Natural killer cell (primary cell): Measurements from ENCODE around the gene CSGALNACT2. TPM values are rescaled to one million over a fixed set of nuclear protein-coding genes. Genes with fewer than 3 reads are reported as not detected.

Experiments used
- ATAC-seq, 3 donors: fragments of 150-1000 bp in 2 of 3; fragments of 200-7000 bp in 1 of 3; cut with Tn5 transposase; 1 replicate in 1 of 3; 2 replicates in 2 of 3; pipeline ENCODE4 v1.10.0; 2021; ENCODE audit warnings: mild to moderate bottlenecking in 2 of 3, moderate library complexity in 2 of 3
- DNase-seq, 2 donors: peaks; one replicate each; pipeline versions ENCODE4 v3.0.0 to v3.0.0-alpha.2; 2013 to 2021; ENCODE audit warnings: mixed read lengths in 1 of 2
- H3K27ac ChIP-seq: one replicate; pipeline ENCODE4 v1.5.1; 2013; ENCODE audit warnings: mild to moderate bottlenecking, low read length
- H3K27me3 ChIP-seq: one replicate; pipeline ENCODE4 v1.6.1; 2013; ENCODE audit warnings: low read length; ENCODE audit not compliant: control insufficient read depth, insufficient read depth
- H3K36me3 ChIP-seq: one replicate; pipeline ENCODE4 v1.6.1; 2013; ENCODE audit warnings: low read length; ENCODE audit not compliant: control insufficient read depth, insufficient read depth
- H3K4me1 ChIP-seq: one replicate; pipeline ENCODE4 v1.6.1; 2013; ENCODE audit warnings: low read length; ENCODE audit not compliant: control insufficient read depth, insufficient read depth
- H3K4me3 ChIP-seq: one replicate; pipeline ENCODE4 v1.5.1; 2013; ENCODE audit warnings: low read length
- H3K9me3 ChIP-seq: one replicate; pipeline ENCODE4 v1.6.1; 2013; ENCODE audit warnings: low read length; ENCODE audit not compliant: control insufficient read depth, insufficient read depth
- H3K27ac Mint-ChIP-seq, 2 donors: one replicate each; pipeline ENCODE4 v1.8.0; 2022; ENCODE audit warnings: mild to moderate bottlenecking in 2 of 2, mixed read lengths in 2 of 2, moderate library complexity in 1 of 2
- H3K27me3 Mint-ChIP-seq, 2 donors: one replicate each; pipeline ENCODE4 v1.8.0; 2022; ENCODE audit warnings: low read depth in 2 of 2, mixed read lengths in 2 of 2
- H3K36me3 Mint-ChIP-seq: one replicate; pipeline ENCODE4 v1.8.0; 2022; ENCODE audit warnings: mixed read lengths
- H3K4me1 Mint-ChIP-seq, 2 donors: one replicate each; pipeline ENCODE4 v1.8.0; 2022; ENCODE audit warnings: mixed read lengths in 2 of 2
- H3K4me3 Mint-ChIP-seq: one replicate; pipeline ENCODE4 v1.8.0; 2022; ENCODE audit warnings: mild to moderate bottlenecking, moderate library complexity, mixed read lengths
- H3K9me3 Mint-ChIP-seq, 2 donors: one replicate each; pipeline ENCODE4 v1.8.0; 2022; ENCODE audit warnings: mixed read lengths in 2 of 2
- CTCF ChIP-seq: fragments of 200-600 bp; IDR thresholded peaks from one replicate; pipeline ENCODE4 v1.8.0; 2022; ENCODE audit warnings: antibody characterized with exemption
- WGBS: methylation state at CpG from one replicate; pipeline ENCODE4 v1.1.7; 2013; ENCODE audit warnings: missing lambda C conversion rate; ENCODE audit not compliant: insufficient coverage; 5-methylcytosine and 5-hydroxymethylcytosine counted together
- intact Hi-C: fragments of 100-400 bp; cut with micrococcal nuclease; formaldehyde crosslinking; loops from one replicate; pipeline ENCODE4 v1.14.2; 2022
- total RNA-seq, 4 donors: library from RNA; stranded (reverse); fragments of 120-200 nt in 1 of 4; gene quantifications; one replicate each; pipeline versions ENCODE4 v1.2.3 to v1.2.4, GENCODE V29; 2013 to 2022

Gene CSGALNACT2
- total RNA-seq, 3 donors from 2014 or later (not counting 1 experiment from before 2014, with no cell fraction given), result 49.9 to 57.4 (median 52.8) TPM

GRCh38 chr10:43111101-43111500, 27.1 kb upstream of the CSGALNACT2 start:
- intact Hi-C loops, result no loop called here
- Mint-ChIP-seq H3K9me3 (no peaks in the 10 kb centered on the region), H3K27ac (no peak overlapping the region), H3K27me3 (no peaks in the 10 kb centered on the region), H3K4me3 (no peak overlapping the region), H3K36me3 (no peaks in the 10 kb centered on the region), H3K4me1 (peaks cover 0 to 13% of the 10 kb centered on the region in 2 donors)
- H3K4me3 ChIP-seq, result no peak overlapping the region
- no peak overlapping the region for H3K27ac ChIP-seq
- no peak for TF ChIP-seq CTCF
- H3K27me3 ChIP-seq, result no peaks in the 10 kb centered on the region
- H3K9me3 ChIP-seq, result no peaks in the 10 kb centered on the region
- DNase-seq (no peak), ATAC-seq (no peak)
- peaks cover 20% of the 10 kb centered on the region for H3K4me1 ChIP-seq
- H3K36me3 ChIP-seq, result no peaks in the 10 kb centered on the region
- WGBS, result 89% methylated on average over 11 of the region's 11 CpGs

GRCh38 chr10:43111921-43112607, 26.2 kb upstream of the CSGALNACT2 start:
- Histone ChIP-seq H3K4me1 (peaks cover 10% of the 10 kb centered on the region), H3K4me3 (no peak overlapping the region), H3K9me3 (no peaks in the 10 kb centered on the region), H3K36me3 (no peaks in the 10 kb centered on the region), H3K27me3 (no peaks in the 10 kb centered on the region), H3K27ac (no peak overlapping the region)
- no peak for DNase-seq
- Mint-ChIP-seq H3K36me3 (no peaks in the 10 kb centered on the region), H3K27ac (no peak overlapping the region), H3K4me1 (peaks cover 0 to 6% of the 10 kb centered on the region in 2 donors), H3K4me3 (no peak overlapping the region), H3K9me3 (no peaks in the 10 kb centered on the region), H3K27me3 (no peaks in the 10 kb centered on the region)
- intact Hi-C loops, result no loop called here
- ATAC-seq, result no peak
- TF ChIP-seq CTCF, result no peak
- WGBS, result 89% methylated on average over 17 of the region's 17 CpGs

- Histone ChIP-seq H3K4me1 (peaks cover 7% of the 10 kb centered on the region), H3K27me3 (no peaks in the 10 kb centered on the region), H3K27ac (no peak overlapping the region), H3K36me3 (no peaks in the 10 kb centered on the region), H3K9me3 (no peaks in the 10 kb centered on the region), H3K4me3 (no peak overlapping the region)
- Mint-ChIP-seq H3K4me1 (peaks cover 0 to 4% of the 10 kb centered on the region in 2 donors), H3K27ac (no peak overlapping the region), H3K9me3 (no peaks in the 10 kb centered on the region), H3K27me3 (no peaks in the 10 kb centered on the region), H3K36me3 (no peaks in the 10 kb centered on the region), H3K4me3 (no peak overlapping the region)
- TF ChIP-seq CTCF, result no peak
- DNase-seq (no peak), ATAC-seq (no peak)
- intact Hi-C loops, result no loop called here
- 91% methylated on average over 7 of the region's 7 CpGs for WGBS
Observed at GRCh38 chr10:43112608-43112961, 25.7 kb upstream of the CSGALNACT2 start.
